Measurements from ENCODE around the gene GAST. TPM values are rescaled to one million over a fixed set of nuclear protein-coding genes. Genes with fewer than 3 reads are reported as not detected.

The GAST gene
- total RNA-seq, 4 donors from 2014 or later = not detected

GRCh38 chr17:41664587-41665565 is 47.3 kb upstream of the GAST start:
- no peak for DNase-seq
- Histone ChIP-seq H3K36me3 (no peaks in the 10 kb centered on the region), H3K4me1 (peaks cover 0 to 29% (median 22%) of the 10 kb centered on the region in 4 donors), H3K9me3 (no peaks in the 10 kb centered on the region), H3K27ac (peak overlapping the region; percentile 84 to 88 (median 86)), H3K27me3 (no peaks in the 10 kb centered on the region), H3K4me3 (peak overlapping the region in 2 of 4 donors; percentile 36 to 50)
- intact Hi-C loops (cut with DNase I; ENCODE audit: low total_unique reads) (loop anchor here (5.0 to 10.0 kb wide), 3 partner anchors 118 to 860 kb away; no protein-coding TSS in a partner anchor), in situ Hi-C loops (cut with MboI; ENCODE audit: low pct_ligation_motif_present in 1 of 4, low pct_unique_long_range_greater_than_20kb in 1 of 4, low sequenced_read_pairs in 3 of 4) (loop anchor here (5.0 to 25.0 kb wide), 6 partner anchors 118 to 1053 kb away; partner anchors contain the start of gene KRT10 (in 2 of the 4))
- 37% methylated on average over 15 of the region's 15 CpGs; no CpG with 5 or more reads in 1 of the 2 donors for WGBS, 2 donors (ENCODE audit: low coverage in 1 of 2)
- no peak for TF ChIP-seq POLR2A (IDR thresholded peaks at IDR 0.05)

GRCh38 chr17:41665566-41666236 is 46.4 kb upstream of the GAST start:
- H3K36me3 ChIP-seq = no peaks in the 10 kb centered on the region
- in situ Hi-C loops (cut with MboI; ENCODE audit: low pct_ligation_motif_present in 1 of 4, low pct_unique_long_range_greater_than_20kb in 1 of 4, low sequenced_read_pairs in 3 of 4) (loop anchor here (5.0 to 25.0 kb wide), 6 partner anchors 118 to 1053 kb away; partner anchors contain the start of gene KRT10 (in 2 of the 4)), intact Hi-C loops (cut with DNase I; ENCODE audit: low total_unique reads) (loop anchor here (10.0 kb wide), 2 partner anchors 761 to 861 kb away; no protein-coding TSS in a partner anchor)
- DNase-seq = peak; percentile 93
- no peaks in the 10 kb centered on the region for H3K27me3 ChIP-seq
- TF ChIP-seq POLR2AphosphoS5 (IDR thresholded peaks at IDR 0.05) = peak; percentile 76 to 91 (median 78)
- no peak for TF ChIP-seq EP300 (IDR thresholded peaks at IDR 0.05; ENCODE audit: low read depth)
- peak; percentile 93 to 98 (median 97) for TF ChIP-seq CTCF (IDR thresholded peaks at IDR 0.05)
- TF ChIP-seq POLR2A (IDR thresholded peaks at IDR 0.05) = peak; percentile 81
- peaks cover 0 to 29% (median 22%) of the 10 kb centered on the region in 4 donors for H3K4me1 ChIP-seq
- H3K27ac ChIP-seq = peak overlapping the region; percentile 84 to 88 (median 86)
- 3% methylated on average over 37 of the region's 39 CpGs; no CpG with 5 or more reads in 1 of the 2 donors for WGBS, 2 donors (ENCODE audit: low coverage in 1 of 2)
- no peaks in the 10 kb centered on the region for H3K9me3 ChIP-seq
- H3K4me3 ChIP-seq = peak overlapping the region in 3 of 4 donors; percentile 24 to 50 (median 36)

- Histone ChIP-seq H3K9me3 (no peaks in the 10 kb centered on the region), H3K4me3 (peak overlapping the region; percentile 19 to 50 (median 30)), H3K4me1 (peaks cover 0 to 29% (median 22%) of the 10 kb centered on the region in 4 donors), H3K36me3 (no peaks in the 10 kb centered on the region), H3K27me3 (no peaks in the 10 kb centered on the region), H3K27ac (peak overlapping the region; percentile 84 to 88 (median 86))
- DNase-seq = peak; percentile 64
- in situ Hi-C loops (cut with MboI; ENCODE audit: low pct_ligation_motif_present in 1 of 4, low pct_unique_long_range_greater_than_20kb in 1 of 4, low sequenced_read_pairs in 3 of 4) = loop anchor here (5.0 to 25.0 kb wide), 6 partner anchors 119 to 1054 kb away; partner anchors contain the start of gene KRT10 (in 2 of the 4)
- intact Hi-C loops (cut with DNase I; ENCODE audit: low total_unique reads) = loop anchor here (10.0 kb wide), 2 partner anchors 761 to 861 kb away; no protein-coding TSS in a partner anchor
- 4% methylated on average over 11 of the region's 11 CpGs; no CpG with 5 or more reads in 1 of the 2 donors for WGBS, 2 donors (ENCODE audit: low coverage in 1 of 2)
- TF ChIP-seq CTCF (IDR thresholded peaks at IDR 0.05) (peak in 3 of 5 experiments; percentile 4 to 36 (median 36)), POLR2AphosphoS5 (IDR thresholded peaks at IDR 0.05) (no peak)
These were observed 45.9 kb upstream of the GAST start for GRCh38 chr17:41666237-41666641.

GRCh38 chr17:41666708-41667279 is 45.3 kb upstream of the GAST start:
- DNase-seq = peak; percentile 91
- no peak for TF ChIP-seq POLR2A (IDR thresholded peaks at IDR 0.05)
- no peak for TF ChIP-seq EP300 (IDR thresholded peaks at IDR 0.05; ENCODE audit: low read depth)
- TF ChIP-seq POLR2AphosphoS5 (IDR thresholded peaks at IDR 0.05) = peak in 1 of 3 donors; percentile 11
- peak; percentile 92 to 97 (median 96) for TF ChIP-seq CTCF (IDR thresholded peaks at IDR 0.05)
- intact Hi-C loops (cut with DNase I; ENCODE audit: low total_unique reads) (loop anchor here (10.0 kb wide), 2 partner anchors 762 to 862 kb away; no protein-coding TSS in a partner anchor), in situ Hi-C loops (cut with MboI; ENCODE audit: low pct_ligation_motif_present in 1 of 4, low pct_unique_long_range_greater_than_20kb in 1 of 4, low sequenced_read_pairs in 3 of 4) (loop anchor here (5.0 to 25.0 kb wide), 6 partner anchors 119 to 1054 kb away; partner anchors contain the start of gene KRT10 (in 2 of the 4))
- Histone ChIP-seq H3K4me3 (peak overlapping the region; percentile 19 to 50 (median 30)), H3K27ac (peak overlapping the region; percentile 84 to 88 (median 86)), H3K36me3 (no peaks in the 10 kb centered on the region), H3K9me3 (no peaks in the 10 kb centered on the region), H3K4me1 (peaks cover 0 to 29% (median 22%) of the 10 kb centered on the region in 4 donors), H3K27me3 (no peaks in the 10 kb centered on the region)
- WGBS, 2 donors (ENCODE audit: low coverage in 1 of 2) = 0 to 1% methylated on average over 1 to 22 of the region's 23 CpGs

Data from transverse colon (tissue), 4 donors.